Sigmoid colon (tissue), 4 donors: ENCODE results near the gene CFAP46.

Source experiments
- CTCF ChIP-seq, 4 experiments: fragments of 450-650 bp in 3 of 4; fragments of 200-600 bp in 1 of 4; IDR thresholded peaks; one replicate each; pipeline ENCODE4 v1.5.1; 2016 to 2019; ENCODE audit warnings: antibody characterized with exemption in 4 of 4, mild to moderate bottlenecking in 3 of 4, moderate library complexity in 2 of 4
- POLR2AphosphoS5 ChIP-seq, 4 donors: sonication (generic); formaldehyde crosslinking; IDR thresholded peaks; one replicate each; pipeline ENCODE4 v1.6.1; 2017; ENCODE audit warnings: antibody characterized with exemption in 4 of 4

GRCh38 chr10:132776186-132776585 lies 166.2 kb downstream of the CFAP46 start:
- TF ChIP-seq CTCF (IDR thresholded peaks at IDR 0.05) (no peak), POLR2AphosphoS5 (IDR thresholded peaks at IDR 0.05) (no peak)
